ENCODE data around the gene SCAMP4. TPM values are rescaled to one million over a fixed set of nuclear protein-coding genes. Genes with fewer than 3 reads are reported as not detected.

SCAMP4 gene
- total and polyA plus RNA-seq, 2 of the 13 experiments (the other 11 are each of a cell fraction or from before 2014, with no cell fraction given): 10.7 to 13.7 TPM

DNA sequence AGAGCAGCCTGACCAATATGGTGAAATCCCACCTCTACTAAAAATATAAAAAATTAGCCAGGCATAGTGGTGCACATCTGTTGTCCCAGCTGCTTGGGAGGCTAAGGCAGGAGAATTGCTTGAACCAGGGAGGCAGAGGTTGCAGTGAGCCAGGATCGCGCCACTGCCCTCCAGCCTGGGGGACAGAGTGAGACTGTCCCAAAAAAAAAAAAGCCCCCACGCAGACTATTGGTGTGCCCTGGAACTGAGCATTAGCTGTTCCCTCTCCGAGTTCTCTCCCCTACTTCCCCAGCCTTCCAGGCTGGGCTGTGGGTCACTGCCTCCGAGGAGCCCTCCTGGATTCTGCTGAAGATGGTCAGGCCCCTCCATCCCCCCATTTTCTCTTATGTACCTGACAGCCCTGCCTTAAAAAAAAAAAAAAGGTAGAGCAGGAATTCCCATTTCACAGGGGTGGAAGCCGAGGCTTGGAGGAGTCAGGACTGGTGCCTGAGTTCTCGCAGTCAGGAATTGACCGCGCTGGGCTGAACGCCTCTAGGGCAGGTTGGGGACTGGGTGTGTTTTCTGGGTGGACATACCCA is 1.9 kb downstream of the SCAMP4 start:
- Histone ChIP-seq H3K27ac (ENCODE audit: extremely low read length, insufficient read depth, low read length) (peak overlapping the region; percentile 58), H3K4me3 (replicated peaks in 1 of 3; ENCODE audit: insufficient read depth in 1 of 3, low read depth in 2 of 3, low read length in 3 of 3) (peak overlapping the region; percentile 57 to 82 (median 69)), H3K4me2 (ENCODE audit: low read depth, low read length) (peak overlapping the region; percentile 81), H4K20me1 (ENCODE audit: insufficient read depth, low read length) (peaks cover 6% of the 10 kb centered on the region; the same call in 1 of the 2 replicates), H3K9me3 (ENCODE audit: low read length) (no peaks in the 10 kb centered on the region), H3K27me3 (ENCODE audit: control insufficient read depth in 1 of 2, insufficient read depth in 2 of 2, low read length in 2 of 2) (no peaks in the 10 kb centered on the region), H3K79me2 (ENCODE audit: insufficient read depth, low read length) (peaks cover 50% of the 10 kb centered on the region), H3K4me1 (ENCODE audit: insufficient read depth, low read length) (peaks cover 69% of the 10 kb centered on the region), H3K9ac (ENCODE audit: insufficient read depth, low read depth, low read length) (peak overlapping the region; percentile 70), H3K36me3 (replicated peaks in 1 of 2; ENCODE audit: control insufficient read depth in 1 of 2, insufficient read depth in 2 of 2, low read length in 2 of 2) (peaks cover 0 to 1% of the 10 kb centered on the region in 2 experiments; a peak in 2 of 5 replicates), H2AFZ (ENCODE audit: low read length) (no peak overlapping the region)
- POLR2A ChIA-PET: interaction anchor here (0.7 to 3.5 kb wide), 3 partner anchors 9 to 144 kb away, joined by 3 to 14 read pairs (median 3); no protein-coding TSS in a partner anchor
- peak; percentile 18 for FAIRE-seq
- intact Hi-C loops (cut with micrococcal nuclease; ENCODE audit: unreplicated experiment): loop anchor here (1.0 kb wide), 1 partner anchor 22 kb away; no protein-coding TSS in a partner anchor
- CTCF ChIA-PET (ENCODE audit: low intra/inter-chr PET ratio, low total read pairs): no interaction called here
- DNase-seq (ENCODE audit: low spot score): no peak
- 32% methylated on average over 9 of the region's 10 CpGs for WGBS (ENCODE audit: low lambda C conversion rate)
- BruUV-seq (replicated peaks): no TSS peak
- in situ Hi-C loops (cut with HindIII; ENCODE audit: extremely low pct_ligation_motif_present, low pct_unique_long_range_greater_than_20kb): no loop called here
- ATAC-seq: no peak
- TF ChIP-seq, protein P1, sequence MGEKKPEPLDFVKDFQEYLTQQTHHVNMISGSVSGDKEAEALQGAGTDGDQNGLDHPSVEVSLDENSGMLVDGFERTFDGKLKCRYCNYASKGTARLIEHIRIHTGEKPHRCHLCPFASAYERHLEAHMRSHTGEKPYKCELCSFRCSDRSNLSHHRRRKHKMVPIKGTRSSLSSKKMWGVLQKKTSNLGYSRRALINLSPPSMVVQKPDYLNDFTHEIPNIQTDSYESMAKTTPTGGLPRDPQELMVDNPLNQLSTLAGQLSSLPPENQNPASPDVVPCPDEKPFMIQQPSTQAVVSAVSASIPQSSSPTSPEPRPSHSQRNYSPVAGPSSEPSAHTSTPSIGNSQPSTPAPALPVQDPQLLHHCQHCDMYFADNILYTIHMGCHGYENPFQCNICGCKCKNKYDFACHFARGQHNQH (CRISPR knock-in tag; IDR thresholded peaks at IDR 0.05): 0 out of 2 replicates have a peak, but pooled peaks have one; percentile 2
- TF ChIP-seq, protein P2, sequence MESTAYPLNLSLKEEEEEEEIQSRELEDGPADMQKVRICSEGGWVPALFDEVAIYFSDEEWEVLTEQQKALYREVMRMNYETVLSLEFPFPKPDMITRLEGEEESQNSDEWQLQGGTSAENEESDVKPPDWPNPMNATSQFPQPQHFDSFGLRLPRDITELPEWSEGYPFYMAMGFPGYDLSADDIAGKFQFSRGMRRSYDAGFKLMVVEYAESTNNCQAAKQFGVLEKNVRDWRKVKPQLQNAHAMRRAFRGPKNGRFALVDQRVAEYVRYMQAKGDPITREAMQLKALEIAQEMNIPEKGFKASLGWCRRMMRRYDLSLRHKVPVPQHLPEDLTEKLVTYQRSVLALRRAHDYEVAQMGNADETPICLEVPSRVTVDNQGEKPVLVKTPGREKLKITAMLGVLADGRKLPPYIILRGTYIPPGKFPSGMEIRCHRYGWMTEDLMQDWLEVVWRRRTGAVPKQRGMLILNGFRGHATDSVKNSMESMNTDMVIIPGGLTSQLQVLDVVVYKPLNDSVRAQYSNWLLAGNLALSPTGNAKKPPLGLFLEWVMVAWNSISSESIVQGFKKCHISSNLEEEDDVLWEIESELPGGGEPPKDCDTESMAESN (CRISPR knock-in tag; conservative IDR thresholded peaks at IDR 0.05): 0 out of 2 replicates have a peak, but pooled peaks have one; percentile 13
- TF ChIP-seq GLI4 (CRISPR knock-in tag; IDR thresholded peaks at IDR 0.05; ENCODE audit: borderline replicate concordance) (no peak), POLR2A (IDR thresholded peaks at IDR 0.05; ENCODE audit: insufficient read depth in 1 of 2, low read depth in 2 of 2, low read length in 2 of 2) (0 out of 4 replicates have a peak, but pooled peaks of 1 of the 2 experiments have one; percentile 21), ZNF629 (CRISPR knock-in tag; conservative IDR thresholded peaks at IDR 0.05) (peak; percentile 86), ZNF17 (CRISPR knock-in tag; IDR thresholded peaks at IDR 0.05) (no peak), ZMYM2 (CRISPR knock-in tag; IDR thresholded peaks at IDR 0.05) (0 out of 2 replicates have a peak, but pooled peaks have one; percentile 51), ZNF138 (CRISPR knock-in tag; IDR thresholded peaks at IDR 0.05; ENCODE audit: low read depth) (no peak), ZNF749 (CRISPR knock-in tag; IDR thresholded peaks at IDR 0.05; ENCODE audit: borderline replicate concordance) (0 out of 2 replicates have a peak, but pooled peaks have one; percentile 8), HNRNPUL1 (IDR thresholded peaks at IDR 0.05; ENCODE audit: low read depth, low read length) (no peak), NFYC (CRISPR knock-in tag; IDR thresholded peaks at IDR 0.05) (no peak), ZNF441 (CRISPR knock-in tag; IDR thresholded peaks at IDR 0.05; ENCODE audit: borderline replicate concordance) (0 out of 2 replicates have a peak, but pooled peaks have one; percentile 12), CHD4 (IDR thresholded peaks at IDR 0.05; ENCODE audit: borderline replicate concordance, low read length) (0 out of 2 replicates have a peak, but pooled peaks have one; percentile 50), ZFP36 (IDR thresholded peaks at IDR 0.05; ENCODE audit: borderline replicate concordance, low read depth, low read length, partially characterized antibody) (peak; percentile 52)
- TF ChIP-seq, protein P3, sequence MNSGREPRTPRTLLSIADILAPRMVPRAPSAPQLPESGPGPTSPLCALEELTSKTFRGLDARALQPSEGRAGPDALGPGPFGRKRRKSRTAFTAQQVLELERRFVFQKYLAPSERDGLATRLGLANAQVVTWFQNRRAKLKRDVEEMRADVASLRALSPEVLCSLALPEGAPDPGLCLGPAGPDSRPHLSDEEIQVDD (CRISPR knock-in tag; IDR thresholded peaks at IDR 0.05; ENCODE audit: borderline replicate concordance): no peak
- TF ChIP-seq, protein P4, sequence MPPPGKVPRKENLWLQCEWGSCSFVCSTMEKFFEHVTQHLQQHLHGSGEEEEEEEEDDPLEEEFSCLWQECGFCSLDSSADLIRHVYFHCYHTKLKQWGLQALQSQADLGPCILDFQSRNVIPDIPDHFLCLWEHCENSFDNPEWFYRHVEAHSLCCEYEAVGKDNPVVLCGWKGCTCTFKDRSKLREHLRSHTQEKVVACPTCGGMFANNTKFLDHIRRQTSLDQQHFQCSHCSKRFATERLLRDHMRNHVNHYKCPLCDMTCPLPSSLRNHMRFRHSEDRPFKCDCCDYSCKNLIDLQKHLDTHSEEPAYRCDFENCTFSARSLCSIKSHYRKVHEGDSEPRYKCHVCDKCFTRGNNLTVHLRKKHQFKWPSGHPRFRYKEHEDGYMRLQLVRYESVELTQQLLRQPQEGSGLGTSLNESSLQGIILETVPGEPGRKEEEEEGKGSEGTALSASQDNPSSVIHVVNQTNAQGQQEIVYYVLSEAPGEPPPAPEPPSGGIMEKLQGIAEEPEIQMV (CRISPR knock-in tag; IDR thresholded peaks at IDR 0.05; ENCODE audit: low read depth): peak; percentile 73; the same call in 1 of the 2 replicates

All from HepG2 (cell line).